Activated CD8-positive, alpha-beta memory T cell treated with anti-CD3 and anti-CD28 coated beads, Interleukin-2, amount 50 U/mL, for 1 hour (primary cell): ENCODE measurements around the gene URI1.
"Not testable (repeated sequence)": the region's sequence is repeated elsewhere in the genome, so short reads cannot be mapped to it uniquely, and the experiment has no call there.

Source experiments
- DNase-seq: peaks from one replicate; pipeline ENCODE4 v3.0.0-alpha.2; 2020; ENCODE audit errors: extremely low read depth

The URI1 gene

DNA sequence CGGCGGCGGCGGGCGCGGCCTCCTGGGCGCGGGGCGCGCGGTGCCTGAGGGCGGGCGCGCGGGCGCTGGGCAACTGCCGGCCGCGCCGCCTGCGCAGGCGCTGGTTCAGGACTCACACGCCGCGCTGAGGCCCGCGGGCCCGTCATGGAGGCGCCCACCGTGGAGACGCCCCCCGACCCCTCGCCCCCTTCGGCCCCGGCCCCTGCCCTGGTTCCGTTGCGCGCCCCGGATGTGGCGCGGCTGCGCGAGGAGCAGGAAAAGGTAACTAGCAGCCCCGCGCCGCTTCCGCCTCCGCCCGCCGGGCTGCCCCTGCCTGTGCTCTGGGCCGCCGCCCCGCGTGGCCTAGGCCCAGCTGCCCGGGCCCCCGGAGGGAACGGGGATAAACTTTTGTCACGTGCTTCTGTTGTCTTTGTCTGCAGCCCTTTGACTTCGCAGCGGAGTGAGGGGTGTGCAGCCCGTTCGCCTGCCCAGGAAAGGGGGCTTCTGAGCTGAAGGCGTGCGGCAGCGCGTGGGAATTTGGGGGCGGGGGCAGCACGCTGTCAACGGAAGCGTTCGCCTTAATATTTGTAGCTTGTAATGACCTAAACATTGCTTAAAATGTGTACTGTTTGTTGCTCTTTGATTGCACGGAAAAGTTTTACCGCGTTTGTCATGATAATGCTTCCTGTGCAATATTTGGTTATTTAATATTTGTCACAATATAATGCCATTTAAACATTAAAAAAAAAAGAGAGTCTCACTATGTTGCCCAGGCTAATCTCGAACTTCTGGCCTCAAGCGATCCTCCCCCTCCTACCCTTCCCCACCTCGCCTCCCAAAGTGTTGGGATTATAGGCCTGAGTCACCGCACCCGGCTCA lies 594 bp downstream of the URI1 start:
- DNase-seq, result peak; percentile 27

DNA sequence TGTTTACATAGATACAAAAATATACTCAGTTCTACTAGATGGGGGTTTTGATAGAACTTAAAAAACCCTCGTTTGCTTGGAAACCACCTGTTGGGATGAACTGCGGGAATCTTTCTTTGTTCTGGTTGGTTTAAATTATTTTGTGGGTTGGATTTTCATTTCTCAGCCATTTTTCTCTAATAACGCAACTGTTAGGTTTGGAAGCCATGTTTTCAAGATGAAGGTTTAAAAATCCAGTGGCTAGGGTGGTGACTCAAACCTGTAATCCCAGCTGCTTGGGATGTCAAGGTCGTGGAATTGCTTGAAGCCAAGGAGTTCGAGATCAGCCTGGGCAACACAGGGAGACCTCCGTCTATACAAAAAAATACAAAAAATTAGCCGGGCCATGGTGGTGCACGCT lies 1.6 kb downstream of the URI1 start:
- no peak for DNase-seq

DNA sequence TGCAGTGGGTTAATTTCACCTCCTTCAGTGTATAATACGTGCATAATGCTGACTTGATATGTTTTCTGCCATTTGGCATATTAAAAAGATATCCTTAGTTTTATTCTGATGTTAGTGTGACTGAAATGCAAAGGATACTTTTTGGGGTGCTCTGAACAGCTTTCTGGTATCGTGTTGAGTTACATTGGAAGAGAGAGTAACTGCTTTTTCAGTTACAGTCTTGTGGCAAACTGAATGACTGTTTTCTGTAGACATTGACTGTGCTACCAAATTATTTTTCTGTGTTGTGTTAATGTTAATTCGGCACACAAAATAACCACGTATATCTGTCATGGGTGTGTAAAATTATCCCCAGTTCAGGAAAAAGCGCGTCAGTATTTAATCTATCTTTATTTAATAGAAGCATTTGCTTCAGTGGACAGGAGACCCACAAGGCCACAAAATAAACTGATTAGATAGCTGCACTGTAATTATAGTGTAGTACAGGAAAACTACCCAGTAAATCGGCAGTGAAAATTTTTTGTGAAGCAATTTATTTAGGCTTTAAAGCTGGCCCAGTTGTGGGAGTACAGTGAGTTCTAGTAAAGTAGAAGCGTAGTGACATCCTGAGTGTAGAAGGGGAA lies 2.5 kb downstream of the URI1 start:
- DNase-seq, result no peak

DNA sequence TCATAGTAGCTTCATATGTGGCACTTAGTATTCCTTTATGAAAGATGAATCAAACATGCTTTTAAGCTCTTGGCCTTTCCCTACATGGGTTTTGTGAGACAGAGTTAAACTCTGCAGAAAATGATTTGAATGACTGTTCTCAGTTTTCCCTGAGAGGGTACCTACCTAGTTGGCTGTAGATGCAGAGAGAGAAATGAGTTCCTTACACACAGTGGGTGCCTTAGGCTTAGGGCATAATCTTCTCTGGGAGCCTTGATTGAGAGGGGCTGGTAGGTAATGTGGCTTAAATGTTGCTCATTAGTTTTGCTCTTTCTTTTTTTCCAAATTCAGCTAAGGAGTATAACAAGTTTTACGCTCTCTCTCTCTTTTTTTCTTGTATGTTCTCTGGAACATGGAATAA lies 3.0 kb downstream of the URI1 start:
- no peak for DNase-seq

DNA sequence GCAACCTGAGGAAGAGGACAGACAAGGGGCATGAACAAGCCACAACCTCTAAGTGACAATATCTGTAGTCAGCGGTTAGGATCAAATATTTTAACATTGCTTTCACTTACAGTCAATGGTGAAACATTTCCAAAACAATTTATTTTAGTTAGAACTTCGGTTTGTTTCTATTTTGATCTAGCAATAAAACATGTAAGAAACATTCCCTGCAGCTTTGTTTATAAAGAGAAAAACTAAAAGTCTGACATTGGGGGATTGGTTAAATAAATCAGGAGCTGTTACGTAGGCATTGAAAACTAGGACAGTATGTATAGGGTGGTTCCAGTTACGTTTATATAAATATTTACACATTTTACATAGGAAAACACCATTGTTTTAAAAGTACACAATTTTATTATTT lies 3.4 kb downstream of the URI1 start:
- DNase-seq, result no peak

DNA sequence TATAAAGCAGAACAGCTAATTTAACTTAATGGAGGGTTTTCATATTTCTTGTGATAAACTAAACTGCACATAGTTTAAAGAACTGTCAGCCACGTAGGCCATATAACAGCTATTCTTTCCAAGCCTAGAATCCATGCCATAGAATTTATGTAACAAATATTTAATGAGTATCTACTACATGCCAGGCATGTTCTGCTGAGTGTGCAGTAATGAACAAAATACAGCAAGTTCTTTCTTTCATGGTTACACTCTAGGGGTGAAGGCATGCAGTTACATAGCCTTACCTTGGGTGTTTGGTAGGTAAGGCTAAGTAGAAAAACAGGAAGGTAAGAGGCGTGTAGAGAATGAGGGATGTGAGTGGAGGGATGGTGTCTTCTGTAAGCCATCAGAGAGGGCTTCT lies 4.6 kb downstream of the URI1 start:
- no peak for DNase-seq

DNA sequence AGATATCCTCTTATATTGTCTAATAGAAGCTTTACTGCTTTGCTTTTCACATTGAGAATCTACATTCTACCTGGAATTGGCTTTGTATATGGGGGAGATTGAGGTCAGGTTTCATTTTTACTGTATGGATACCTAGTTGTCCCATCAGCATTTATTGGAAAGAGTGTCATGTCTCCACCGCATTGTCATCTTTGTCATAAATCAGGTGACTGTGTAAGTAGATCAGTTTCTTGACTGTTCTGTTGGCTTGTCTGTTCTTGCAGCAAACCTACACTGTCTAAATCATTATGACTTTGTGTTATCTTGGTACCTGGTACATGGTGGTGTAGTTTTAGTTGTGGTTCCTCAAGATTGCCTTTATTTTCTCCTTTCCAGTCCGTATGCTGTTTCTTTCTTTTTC lies 5.8 kb downstream of the URI1 start:
- no peak for DNase-seq

DNA sequence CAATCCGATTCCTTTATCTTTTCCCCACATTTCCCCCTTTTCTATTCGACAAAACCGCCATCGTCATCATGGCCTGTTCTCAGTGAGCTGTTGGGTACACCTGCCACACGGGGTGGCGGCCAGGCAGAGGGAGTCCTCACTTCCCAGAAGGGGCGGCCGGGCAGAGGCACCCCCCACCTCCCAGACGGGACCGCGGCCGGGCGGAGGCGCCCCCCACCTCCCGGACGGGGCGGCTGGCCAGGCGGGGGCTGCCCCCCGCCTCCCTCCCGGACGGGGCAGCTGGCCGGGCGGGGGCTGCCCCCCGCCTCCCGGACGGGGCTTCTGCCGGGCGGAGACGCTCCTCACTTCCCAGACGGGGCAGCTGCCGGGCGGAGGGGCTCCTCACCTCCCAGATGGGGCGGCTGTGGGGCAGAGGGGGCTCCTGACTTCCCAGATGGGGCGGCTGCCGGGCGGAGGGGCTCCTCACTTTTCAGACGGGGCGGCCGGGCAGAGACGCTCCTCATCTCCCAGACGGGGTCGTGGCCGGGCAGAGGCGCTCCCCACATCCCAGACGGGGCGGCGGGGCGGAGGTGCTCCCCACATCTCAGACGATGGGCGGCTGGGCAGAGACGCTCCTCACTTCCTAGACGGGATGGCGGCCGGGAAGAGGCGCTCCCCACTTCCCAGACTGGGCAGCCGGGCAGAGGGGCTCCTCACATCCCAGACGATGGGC lies 6.9 kb downstream of the URI1 start:
- DNase-seq, result not testable (repeated sequence)

DNA sequence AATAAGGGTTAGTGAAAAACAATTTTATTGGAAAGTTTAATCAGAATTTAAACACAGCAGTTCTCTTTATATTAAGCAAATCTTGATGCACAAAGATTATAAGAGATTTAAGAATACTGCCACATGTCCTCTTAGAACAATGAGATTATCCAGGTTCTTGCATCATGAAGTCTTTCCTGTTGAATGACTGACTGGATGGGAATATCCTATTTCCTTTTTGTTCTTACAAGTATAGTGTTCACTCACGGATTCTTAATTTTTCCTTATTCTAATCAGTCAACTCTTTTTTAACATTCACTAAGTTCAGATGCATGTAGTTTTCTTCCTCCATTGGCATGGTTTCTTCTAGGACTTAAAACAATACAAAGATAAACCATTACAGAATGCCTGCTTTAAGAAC lies 10.1 kb downstream of the URI1 start:
- no peak for DNase-seq

DNA sequence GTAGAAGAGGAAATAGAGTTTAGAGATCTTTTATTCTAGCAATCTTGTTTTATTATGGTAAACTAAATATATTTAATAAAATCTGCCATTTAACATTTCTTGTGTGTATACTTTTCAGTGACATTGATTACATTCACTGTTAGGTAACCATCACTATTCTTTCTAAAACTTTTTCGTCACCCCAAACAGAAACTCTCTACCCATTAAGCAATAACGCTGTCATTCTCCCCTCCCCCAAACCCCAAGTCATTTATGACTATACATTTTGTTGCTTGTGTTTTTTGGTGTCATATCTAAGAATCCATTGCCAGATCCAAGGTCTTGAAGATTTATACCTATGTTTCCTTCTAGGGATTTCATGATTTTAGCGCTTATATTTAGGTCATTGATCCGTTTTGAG lies 10.6 kb downstream of the URI1 start:
- DNase-seq, result no peak

DNA sequence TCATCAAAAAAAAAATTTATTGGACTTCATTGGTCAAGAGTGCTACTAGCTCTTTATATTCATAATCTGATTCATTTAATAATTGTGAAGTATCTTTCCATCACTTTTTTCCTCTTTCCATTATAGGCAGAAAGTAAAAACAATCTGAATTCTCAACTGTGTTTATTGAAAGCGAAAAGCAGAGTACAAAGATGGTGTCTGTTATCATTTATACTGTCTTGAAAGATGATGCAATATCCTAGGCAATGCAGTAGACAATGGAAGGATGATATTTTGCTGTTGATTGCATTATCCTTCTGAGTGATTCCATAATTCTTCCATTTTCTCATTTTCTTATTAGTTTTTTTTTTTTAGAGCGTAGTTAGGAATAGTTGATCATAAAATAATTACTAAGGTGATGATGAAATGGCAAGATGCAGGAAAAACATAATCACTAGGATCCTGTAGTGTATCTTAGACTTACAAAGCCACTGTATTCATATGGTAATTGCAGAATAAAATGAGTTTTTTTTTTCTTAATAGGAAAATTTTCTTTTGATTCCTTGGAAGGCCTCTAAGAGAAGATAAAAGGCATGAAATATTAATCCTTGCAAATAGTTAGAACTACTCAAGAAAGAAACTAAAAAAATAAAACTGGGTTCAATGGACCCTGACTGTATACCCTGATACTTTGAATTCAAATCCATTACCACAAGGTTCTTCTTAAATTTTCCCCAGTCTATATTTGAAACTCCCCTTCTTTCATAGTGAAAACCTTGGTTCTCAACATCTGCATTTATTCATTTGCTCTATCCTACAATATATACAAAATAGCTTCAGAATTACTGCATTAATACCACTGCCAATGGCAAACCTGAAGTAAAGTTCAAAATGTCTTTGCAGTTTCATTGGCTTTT lies 11.6 kb downstream of the URI1 start:
- no peak for DNase-seq

DNA sequence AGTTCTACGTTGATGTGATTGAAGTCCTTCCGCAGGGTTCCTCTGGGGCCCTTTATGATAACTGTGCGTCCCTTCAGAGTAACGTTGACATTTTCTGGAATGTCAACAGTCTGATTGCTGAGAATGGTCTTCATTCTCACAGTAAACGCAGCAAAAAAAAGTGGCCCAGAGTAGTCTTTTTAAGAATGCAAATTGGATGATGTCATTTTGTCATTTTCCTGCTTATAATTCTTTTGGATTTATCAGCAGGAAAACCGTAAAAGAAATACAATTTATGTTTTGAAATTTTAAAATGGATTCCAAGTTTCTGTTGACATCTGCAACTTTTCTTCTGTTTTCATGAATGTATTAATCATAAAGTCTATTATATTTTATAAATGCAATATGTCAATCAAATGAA lies 14.8 kb downstream of the URI1 start:
- no peak for DNase-seq

DNA sequence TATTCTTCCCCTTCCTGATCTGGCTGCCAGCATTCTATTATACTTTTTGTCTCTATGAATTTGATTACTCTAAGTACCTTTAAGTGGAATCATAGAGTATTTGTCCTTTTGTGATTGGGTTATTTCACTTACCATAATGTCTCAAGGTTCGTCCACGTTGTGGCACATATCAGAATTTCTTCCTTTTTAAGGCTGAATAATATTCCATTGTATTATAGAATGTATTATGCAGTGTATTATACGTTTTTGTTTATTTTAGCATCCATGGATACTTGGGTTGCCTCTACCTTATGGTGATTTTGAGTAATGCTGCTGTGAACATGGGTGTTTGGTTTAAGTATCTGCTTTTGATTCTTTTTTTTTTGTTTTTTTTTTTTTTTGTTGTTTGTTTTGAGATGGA lies 19.3 kb downstream of the URI1 start:
- no peak for DNase-seq

DNA sequence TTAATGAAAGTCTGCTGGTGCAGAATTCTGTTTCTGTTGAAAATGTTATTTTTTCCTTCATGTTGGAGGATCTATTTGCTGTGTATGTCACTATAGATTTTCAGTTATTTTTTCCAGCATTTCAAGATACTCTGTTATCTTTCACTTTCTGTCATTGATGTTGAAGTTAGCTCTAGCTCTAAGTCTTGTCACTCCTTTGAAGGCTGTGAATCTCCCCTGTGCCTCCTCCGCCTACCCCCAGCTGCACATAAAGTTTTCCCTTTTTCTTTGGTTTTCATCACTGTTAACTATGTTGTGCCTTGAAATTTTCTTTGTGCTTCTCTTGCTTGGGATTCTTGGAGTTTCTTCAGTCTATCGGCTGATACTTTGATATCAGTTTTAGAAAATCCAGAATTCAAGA lies 20.8 kb downstream of the URI1 start:
- DNase-seq, result no peak

DNA sequence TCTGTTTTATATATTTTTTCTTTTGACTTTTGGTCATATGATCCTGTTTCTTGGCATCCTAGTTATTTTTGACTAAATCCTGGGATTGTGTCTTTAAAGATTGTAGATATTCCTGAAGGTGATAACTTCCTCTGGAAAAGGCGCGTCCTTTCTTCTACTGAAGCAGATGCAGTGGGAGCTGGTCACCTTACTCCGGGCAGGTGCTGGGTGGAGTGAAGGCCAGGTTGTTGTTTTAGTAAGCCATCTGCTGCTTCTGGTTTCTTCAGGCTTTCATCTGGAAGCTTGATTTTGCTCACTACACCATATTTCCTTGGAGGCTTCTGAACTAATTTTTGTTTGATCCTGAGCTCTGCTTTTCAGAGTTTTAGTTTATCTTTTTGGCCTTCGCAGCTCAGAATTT lies 21.5 kb downstream of the URI1 start:
- no peak for DNase-seq

DNA sequence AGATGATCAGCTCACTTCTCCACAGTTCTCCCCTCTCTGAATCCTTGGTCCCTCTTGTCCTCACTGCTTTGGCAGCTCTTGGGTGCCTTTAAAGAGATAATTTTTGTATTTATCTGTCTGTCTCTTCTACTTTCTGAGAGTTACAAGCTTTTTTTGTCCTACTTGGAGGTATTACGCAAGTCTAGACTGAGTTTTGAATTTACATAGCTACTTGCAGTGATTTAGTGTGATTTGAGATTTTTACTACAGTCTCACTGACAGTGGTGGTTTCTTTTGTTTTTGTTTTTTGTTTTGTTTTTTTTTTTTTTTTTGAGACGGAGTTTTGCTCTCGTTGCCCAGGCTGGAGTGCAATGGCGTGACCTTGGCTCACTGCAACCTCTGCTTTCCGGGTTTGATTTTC lies 22.1 kb downstream of the URI1 start:
- no peak for DNase-seq

DNA sequence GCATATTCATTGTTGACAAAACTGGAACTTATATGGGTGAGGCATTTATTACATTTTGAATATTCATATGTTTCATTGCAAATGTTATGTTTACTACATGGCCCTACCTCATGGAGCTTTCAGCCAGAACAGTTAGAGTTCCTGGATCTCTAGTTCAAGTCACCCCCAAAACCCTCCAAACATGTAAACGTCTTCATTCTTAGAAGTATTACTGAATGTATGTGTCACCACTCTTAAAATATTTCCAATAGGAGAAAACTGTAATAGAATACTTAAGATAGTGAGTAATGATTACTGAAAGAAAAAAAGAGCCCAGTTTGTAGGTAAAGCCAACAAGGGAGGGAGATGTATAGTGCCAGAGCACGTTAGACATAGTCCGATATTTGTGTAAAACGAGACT lies 23.5 kb downstream of the URI1 start:
- DNase-seq, result no peak

DNA sequence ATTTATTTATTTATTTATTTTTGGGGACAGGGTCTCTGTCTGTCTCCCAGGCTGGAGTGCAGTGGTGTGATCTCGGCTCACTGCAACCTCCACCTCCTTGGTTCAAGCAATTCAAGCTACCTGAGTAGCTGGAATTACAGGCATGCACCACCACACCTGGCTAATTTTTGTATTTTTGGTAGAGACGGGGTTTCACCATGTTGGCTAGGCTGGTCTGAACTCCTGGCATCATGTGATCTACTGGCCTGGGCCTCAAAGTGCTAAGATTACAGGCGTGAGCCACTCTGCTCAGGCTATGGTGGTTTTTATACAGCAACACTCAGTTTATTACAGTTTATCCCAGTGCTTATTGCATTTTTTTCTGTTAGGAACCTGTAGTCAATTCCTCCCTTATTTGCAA lies 24.1 kb downstream of the URI1 start:
- DNase-seq, result not testable (repeated sequence)

DNA sequence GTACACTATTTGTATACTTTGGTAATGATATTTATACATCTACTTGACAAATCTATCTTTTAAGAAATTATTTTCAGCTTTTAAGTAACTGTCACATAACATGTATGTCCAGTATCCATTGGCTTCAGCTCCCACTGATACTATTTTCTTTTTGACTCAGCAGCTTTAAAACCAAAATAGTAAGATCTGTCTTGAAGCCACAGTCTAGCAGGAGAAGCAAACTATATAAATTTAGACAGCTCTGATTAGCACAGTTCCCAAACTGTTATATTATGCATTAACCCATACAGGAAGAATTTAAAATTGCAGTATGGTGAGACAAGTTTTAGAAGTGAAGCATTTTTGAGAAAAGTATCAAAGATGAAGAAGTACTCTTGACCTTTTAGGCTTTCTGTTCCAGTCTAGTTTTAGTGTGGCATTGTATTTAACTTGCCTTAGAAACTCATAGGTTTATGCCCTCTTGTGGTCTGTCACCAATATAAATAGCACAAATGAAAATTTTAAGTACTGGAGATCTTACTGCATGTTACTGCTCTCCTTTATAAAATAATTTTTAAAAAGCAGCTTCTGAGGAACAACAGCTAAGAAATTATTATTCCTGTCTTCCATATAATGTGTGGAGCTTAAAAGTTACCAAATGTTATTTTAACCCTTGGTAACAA lies 24.7 kb downstream of the URI1 start:
- no peak for DNase-seq

DNA sequence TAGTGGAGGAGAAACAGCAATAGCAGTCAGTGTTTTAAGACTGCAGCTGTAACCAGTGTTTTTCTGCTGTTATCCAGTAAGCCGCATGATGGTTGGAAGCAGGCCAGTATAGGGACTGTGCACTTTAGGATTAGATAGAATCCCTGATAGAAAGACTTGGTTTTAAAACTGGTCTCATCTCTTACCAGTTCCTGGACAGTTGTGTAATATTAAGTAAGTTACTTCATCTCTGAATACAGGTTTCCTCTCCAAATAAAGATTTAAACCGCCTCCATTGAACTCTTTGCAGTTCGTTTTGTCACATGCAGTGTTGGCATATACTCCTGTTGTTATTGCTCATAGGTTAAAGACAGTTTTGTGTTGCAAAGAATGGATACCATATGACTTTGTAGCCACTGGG lies 25.6 kb downstream of the URI1 start:
- DNase-seq, result no peak

DNA sequence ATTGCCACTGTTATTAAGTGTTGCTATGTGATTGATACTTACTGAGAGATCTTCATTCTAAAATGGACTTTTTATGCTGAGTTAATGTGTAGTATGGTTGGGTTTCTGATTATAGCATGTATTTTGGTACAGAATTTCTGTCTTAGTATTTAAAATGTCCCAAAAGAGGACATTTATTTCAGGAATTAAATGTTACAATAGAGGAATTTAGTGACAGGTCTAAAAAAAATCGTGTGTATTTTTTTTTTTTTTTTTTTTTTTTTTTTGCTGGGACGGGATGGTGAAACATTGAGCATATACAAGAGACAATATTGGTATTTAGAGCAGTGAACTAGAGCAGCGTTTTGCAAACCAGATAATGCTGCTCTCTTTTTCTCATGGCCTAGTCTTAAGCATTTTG lies 27.9 kb downstream of the URI1 start:
- no peak for DNase-seq
